K562 (cell line): ENCODE results near the gene COL23A1. TPM values are rescaled to one million over a fixed set of nuclear protein-coding genes. Genes with fewer than 3 reads are reported as not detected.

Source experiments
- ATAC-seq: fragments of 200-7000 bp; cut with Tn5 transposase; 3 replicates; pipeline ENCODE4 v1.9.1; 2020; ENCODE audit warnings: moderate library complexity
- Bru-seq: library from RNA; stranded (reverse); fragments of 400-500 nt; gene quantifications from one replicate; lab custom pipeline; 2021; lab: Mats Ljungman, UMichigan
- BruChase-seq, 2 experiments: library from RNA; stranded (reverse); fragments of 400-500 nt; gene quantifications; one replicate each; lab custom pipeline; 2021; lab: Mats Ljungman, UMichigan
- BruUV-seq: library from RNA; stranded (reverse); fragments of 400-500 nt; replicated peaks from 2 replicates; lab custom pipeline; 2021; lab: Mats Ljungman, UMichigan
- CTCF ChIA-PET: fragments of 300-600 bp; formaldehyde crosslinking; extraction: SDS; loops from one replicate; lab custom pipeline; 2021; ENCODE audit warnings: low intra/inter-chr PET ratio; lab: Yijun Ruan, JAX
- POLR2A ChIA-PET: fragments of 300-600, 350-650 bp; sonication (Branson Sonifier 250); formaldehyde crosslinking; extraction: SDS; loops from one replicate; lab custom pipeline; 2021; ENCODE audit warnings: antibody characterized with exemption, inconsistent platforms; lab: Yijun Ruan, JAX
- DNase-seq, 4 experiments: peaks; one replicate each; pipeline versions ENCODE4 v3.0.0 to v3.0.0-alpha.2; 2011 to 2018; ENCODE audit warnings: low spot score in 3 of 4, mixed read lengths in 3 of 4; ENCODE audit errors: extremely low read depth in 1 of 4
- FAIRE-seq: peaks from 2 replicates; lab custom pipeline; 2011; peaks lifted over from hg19 to GRCh38; lab: Jason Lieb, UNC
- H2AFZ ChIP-seq: 2 replicates; pipeline ENCODE4 v1.6.0; 2011; ENCODE audit warnings: low read depth, low read length, control low read depth, inconsistent platforms
- H3K27ac ChIP-seq: fragments of 200-600 bp; 3 replicates; pipeline ENCODE4 v1.8.0; 2011; ENCODE audit warnings: low read depth, mild to moderate bottlenecking, control low read depth, inconsistent platforms, low read length, moderate library complexity, mixed read lengths; ENCODE audit errors: extremely low read depth
- H3K27me3 ChIP-seq, 2 experiments: fragments of 300-600 bp in 1 of 2; 2 replicates in 1 of 2; 3 replicates in 1 of 2; pipeline versions ENCODE4 v1.6.0 to v1.8.0; 2011; ENCODE audit warnings: inconsistent platforms in 2 of 2, low read length in 2 of 2, mild to moderate bottlenecking in 1 of 2, mixed read lengths in 1 of 2, moderate library complexity in 1 of 2; ENCODE audit not compliant: control insufficient read depth in 2 of 2, insufficient read depth in 2 of 2
- H3K36me3 ChIP-seq: fragments of 300-600 bp; 3 replicates; pipeline ENCODE4 v1.8.0; 2011; ENCODE audit warnings: mild to moderate bottlenecking, low read length, inconsistent platforms; ENCODE audit not compliant: control insufficient read depth, insufficient read depth
- H3K4me1 ChIP-seq, 2 experiments: fragments of 200-600 bp in 1 of 2; replicated peaks in 1 of 2; 2 replicates in 1 of 2; 3 replicates in 1 of 2; pipeline versions ENCODE4 v1.5.1 to v1.8.0; 2011; ENCODE audit warnings: inconsistent platforms in 2 of 2, low read length in 2 of 2, mild to moderate bottlenecking in 1 of 2, mixed read lengths in 1 of 2, moderate library complexity in 1 of 2; ENCODE audit not compliant: control insufficient read depth in 2 of 2, insufficient read depth in 2 of 2
- H3K4me2 ChIP-seq: 2 replicates; pipeline ENCODE4 v1.6.1; 2011; ENCODE audit warnings: low read length, control low read depth, inconsistent platforms, mixed read lengths; ENCODE audit not compliant: insufficient read depth
- H3K4me3 ChIP-seq: fragments of 200-600 bp; sonication (generic), shearing (Covaris generic); 2 replicates; pipeline ENCODE4 v1.5.1; 2016; ENCODE audit warnings: control low read depth, inconsistent platforms
- H3K79me2 ChIP-seq: fragments of 200-600 bp; 3 replicates; pipeline ENCODE4 v1.8.0; 2011; ENCODE audit warnings: low read length, inconsistent platforms; ENCODE audit not compliant: control insufficient read depth, insufficient read depth
- H3K9ac ChIP-seq, 2 experiments: 2 replicates each; pipeline versions ENCODE4 v1.6.0 to v1.6.1; 2011; ENCODE audit warnings: low read depth in 2 of 2, low read length in 2 of 2, control low read depth in 1 of 2, inconsistent platforms in 1 of 2, mild to moderate bottlenecking in 1 of 2, mixed read lengths in 1 of 2; ENCODE audit not compliant: insufficient read depth in 1 of 2
- H3K9me1 ChIP-seq: one replicate; pipeline ENCODE4 v1.6.0; 2011; ENCODE audit warnings: inconsistent platforms, mild to moderate bottlenecking, low read length, moderate library complexity; ENCODE audit not compliant: control insufficient read depth, insufficient read depth
- H3K9me3 ChIP-seq: replicated peaks from 2 replicates; pipeline ENCODE4 v1.5.1; 2011; ENCODE audit warnings: low read depth, low read length, inconsistent platforms; ENCODE audit not compliant: control insufficient read depth, insufficient read depth
- H4K20me1 ChIP-seq: replicated peaks from 2 replicates; pipeline ENCODE4 v1.6.1; 2011; ENCODE audit warnings: low read length, inconsistent platforms, mixed read lengths; ENCODE audit not compliant: control insufficient read depth, insufficient read depth
- ARID1B ChIP-seq: fragments of 450-650 bp; IDR thresholded peaks from 2 replicates; pipeline ENCODE4 v1.6.1; 2016; ENCODE audit warnings: antibody characterized with exemption, mild to moderate bottlenecking, inconsistent platforms
- CBFA2T3 ChIP-seq: fragments of 450-650 bp; IDR thresholded peaks from 2 replicates; pipeline ENCODE4 v1.6.1; 2017
- CCNT2 ChIP-seq: IDR thresholded peaks from 2 replicates; pipeline ENCODE4 v1.6.1; 2011; ENCODE audit warnings: borderline replicate concordance, low read depth, mild to moderate bottlenecking, moderate library complexity, mixed read lengths, low read length; ENCODE audit not compliant: insufficient read length; ENCODE audit errors: extremely low read depth
- HDGF ChIP-seq: fragments of 450-650 bp; IDR thresholded peaks from 2 replicates; pipeline ENCODE4 v1.6.1; 2016
- HNRNPH1 ChIP-seq: fragments of 200-400 bp; formaldehyde crosslinking; optimal IDR thresholded peaks from 2 replicates; pipeline ENCODE3; 2017; ENCODE audit warnings: low read depth, mild to moderate bottlenecking, low read length, moderate library complexity
- MYC ChIP-seq, 2 experiments: fragments of 250-450 bp in 1 of 2; sonication (Bioruptor Pico) in 1 of 2; IDR thresholded peaks; 2 replicates each; pipeline versions ENCODE4 v1.5.1 to v1.6.1; 2012 to 2021; ENCODE audit warnings: low read depth in 2 of 2, borderline replicate concordance in 1 of 2, improper control_type of control experiment in 1 of 2, low read length in 1 of 2, mild to moderate bottlenecking in 1 of 2, moderate library complexity in 1 of 2
- NR3C1 ChIP-seq: sonication (generic); formaldehyde crosslinking; IDR thresholded peaks from 2 replicates; pipeline ENCODE4 v1.8.1; 2022; ENCODE audit warnings: missing genetic modification reagents
- PHF21A ChIP-seq: fragments of 450-650 bp; IDR thresholded peaks from 2 replicates; pipeline ENCODE4 v1.6.1; 2017; ENCODE audit warnings: low read depth, borderline replicate concordance
- TEAD2 ChIP-seq: fragments of 450-650 bp; IDR thresholded peaks from 2 replicates; pipeline ENCODE4 v1.6.1; 2016; ENCODE audit warnings: missing genetic modification characterization, control low read depth, missing compliant biosample characterization
- WGBS: fragments of 100-300 bp; shearing (Covaris generic); methylation state at CpG from one replicate; pipeline ENCODE4 v1.1.6; 2016; ENCODE audit warnings: low coverage, mixed read lengths; ENCODE audit not compliant: insufficient coverage; ENCODE audit errors: missing lambda C conversion rate; 5-methylcytosine and 5-hydroxymethylcytosine counted together
- in situ Hi-C: fragments of 300-500 bp; cut with MboI; formaldehyde crosslinking; loops from 4 replicates; pipeline ENCODE4 v1.15.0; 2018; ENCODE audit warnings: inconsistent platforms, mixed read lengths
- intact Hi-C: fragments of 100-400 bp; cut with micrococcal nuclease; formaldehyde crosslinking; loops from 2 replicates; pipeline ENCODE4 v1.14.2; 2022
- long read RNA-seq, 3 experiments: library from polyadenylated mRNA in 2 of 3; library from RNA in 1 of 3; unstranded in 2 of 3; stranded (forward) in 1 of 3; transcript quantifications; one replicate each; pipeline ENCODE4 v2.0.0, GENCODE V29; 2019 to 2022
- polyA minus RNA-seq, 3 experiments: library from RNA; depleted of rRNA, polyadenylated mRNA; stranded (reverse); fragments of >200 nt; gene quantifications; 2 replicates each; pipeline ENCODE4 v1.2.3, GENCODE V29; 2011
- polyA plus RNA-seq, 8 experiments: library from polyadenylated mRNA; depleted of rRNA in 4 of 8; stranded (reverse) in 5 of 8; unstranded in 3 of 8; fragments of >200 nt; fragmentation: Nextera tagmentation in 2 of 8; fragmentation: Illumina TruSeq in 1 of 8; extraction: Ambion mirVana in 2 of 8; extraction: Trizol in 1 of 8; gene quantifications; 2 replicates each; pipeline versions ENCODE4 v1.2.1 to v1.2.3, GENCODE V29; 2011 to 2014; ENCODE audit warnings: inconsistent platforms in 1 of 8, missing spikeins in 1 of 8
- total RNA-seq, 7 experiments: library from RNA; depleted of rRNA in 6 of 7; stranded (reverse); fragments of >200 nt in 6 of 7; fragmentation: Illumina TruSeq in 2 of 7; extraction: Trizol in 2 of 7; gene quantifications; 2 replicates each; pipeline versions ENCODE4 v1.2.1 to v1.2.3, GENCODE V29; 2011 to 2021; ENCODE audit warnings: low replicate concordance in 1 of 7
- TF ChIP-seq, protein P1 (sequence below): sonication (generic); formaldehyde crosslinking; IDR thresholded peaks from 2 replicates; pipeline ENCODE4 v1.8.0; 2022; ENCODE audit warnings: mild to moderate bottlenecking, low read depth, missing genetic modification reagents
- TF ChIP-seq, protein P2 (sequence below): fragments of 250-450 bp; sonication (Bioruptor Pico); IDR thresholded peaks from 2 replicates; pipeline ENCODE4 v1.8.0; 2021; ENCODE audit warnings: mild to moderate bottlenecking, moderate library complexity

The COL23A1 gene
- total RNA-seq (2011; cell fraction: chromatin; rRNA removed; ENCODE audit: low replicate concordance), result not detected in 2 replicates
- not detected in 2 replicates for total RNA-seq (2011; cell fraction: nucleolus; rRNA removed)
- total RNA-seq (2011; cell fraction: nucleoplasm; rRNA removed), result not detected in 2 replicates
- total RNA-seq (2014; rRNA removed) (not detected in 2 replicates), total RNA-seq (2014; rRNA removed; fragmentation: Illumina TruSeq; extraction: Trizol) (not detected in 2 replicates), total RNA-seq (2015; rRNA removed; fragmentation: Illumina TruSeq; extraction: Trizol) (not detected in 2 replicates), total RNA-seq (2021) (0.09 TPM in 1 of 2 replicates, not detected in the other), polyA plus RNA-seq (2011; rRNA removed) (not detected in 2 replicates), polyA plus RNA-seq (2014; fragmentation: Illumina TruSeq; extraction: Trizol) (not detected in 2 replicates), polyA plus RNA-seq (2014; fragmentation: Nextera tagmentation; extraction: Ambion mirVana) (not detected), polyA plus RNA-seq (2014; rRNA removed) (0.09 TPM in 1 of 2 replicates, not detected in the other), polyA minus RNA-seq (2011; rRNA and poly(A)+ RNA removed) (not detected in 2 replicates), Bru-seq, nascent RNA (percentile 18 among the genes with signal in this experiment), BruChase-seq, experiment 1, labeled RNA remaining after a 2-hour chase (percentile 14 among the genes with signal in this experiment), BruChase-seq, experiment 2, labeled RNA remaining after a 6-hour chase (percentile 15 among the genes with signal in this experiment)
- polyA plus RNA-seq (2011; cell fraction: cytosol; rRNA removed), result not detected in 2 replicates
- polyA plus RNA-seq (2011; cell fraction: nucleus; rRNA removed), result 0.04 and 0.08 TPM in 2 replicates
- 0.08 and 0.18 TPM in 2 replicates for polyA plus RNA-seq (2012)
- not detected in 2 replicates for polyA minus RNA-seq (2011; cell fraction: cytosol; rRNA and poly(A)+ RNA removed)
- 0.13 TPM in 1 of 2 replicates, not detected in the other for polyA minus RNA-seq (2011; cell fraction: nucleus; rRNA and poly(A)+ RNA removed)
- long read RNA-seq, experiment 1, result 0 reads
- long read RNA-seq, experiment 2, result 0 reads
- long read RNA-seq, experiment 3, result 0 reads

DNA sequence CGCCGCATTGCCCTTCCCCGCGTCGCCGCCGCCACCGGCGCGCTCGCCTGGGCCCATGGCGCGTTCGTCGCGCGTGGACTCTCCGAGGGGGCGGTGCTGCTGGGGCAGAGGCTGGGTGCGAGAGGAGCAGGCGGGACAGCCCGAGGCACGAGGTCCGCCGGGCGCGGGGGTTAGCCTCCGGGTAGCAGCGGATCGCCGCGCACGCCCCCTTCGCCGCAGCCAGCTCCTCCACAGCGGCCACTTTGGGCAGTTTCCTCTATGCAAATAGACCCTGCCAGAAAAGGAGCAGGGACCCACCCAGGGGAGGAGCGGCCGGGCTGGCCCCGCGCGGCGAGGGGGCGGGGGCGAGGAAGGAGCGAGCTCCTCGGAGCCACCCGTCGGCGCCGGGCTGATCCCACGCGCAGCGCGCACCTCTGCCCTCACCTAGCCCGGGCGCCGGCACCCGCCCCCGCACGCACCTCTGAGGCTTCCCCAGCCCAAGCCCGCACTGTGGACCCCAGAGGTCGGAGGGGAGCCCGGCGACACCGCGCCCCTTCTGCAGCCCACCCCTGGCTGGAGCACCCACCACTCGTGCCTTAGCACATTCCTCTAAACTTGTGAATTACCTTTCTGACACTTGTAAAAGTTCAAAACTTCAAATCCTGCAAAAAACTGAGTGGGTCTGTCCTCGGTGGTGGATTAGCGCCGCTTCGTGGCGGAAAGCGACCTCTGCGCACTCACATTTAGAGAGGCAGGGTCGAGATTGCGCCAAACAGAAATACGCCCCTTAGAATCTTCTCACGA, at the start of gene COL23A1:
Gene COL23A1, minus strand, starts transcription at position 253 of the 783 bp plus-strand sequence.
- BruUV-seq, result no TSS peak
- TF ChIP-seq TEAD2 (tag) (no peak), HNRNPH1 (no peak), CCNT2 (peak; percentile 32), ARID1B (no peak), MYC (IDR thresholded peaks at IDR 0.05; ENCODE audit: low read depth, low read length) (no peak), MYC (CRISPR knock-in tag; IDR thresholded peaks at IDR 0.05; ENCODE audit: borderline replicate concordance, low read depth) (no peak), PHF21A (no peak), HDGF (no peak), CBFA2T3 (no peak), NR3C1 (CRISPR knock-in tag) (no peak)
- TF ChIP-seq, protein P1, sequence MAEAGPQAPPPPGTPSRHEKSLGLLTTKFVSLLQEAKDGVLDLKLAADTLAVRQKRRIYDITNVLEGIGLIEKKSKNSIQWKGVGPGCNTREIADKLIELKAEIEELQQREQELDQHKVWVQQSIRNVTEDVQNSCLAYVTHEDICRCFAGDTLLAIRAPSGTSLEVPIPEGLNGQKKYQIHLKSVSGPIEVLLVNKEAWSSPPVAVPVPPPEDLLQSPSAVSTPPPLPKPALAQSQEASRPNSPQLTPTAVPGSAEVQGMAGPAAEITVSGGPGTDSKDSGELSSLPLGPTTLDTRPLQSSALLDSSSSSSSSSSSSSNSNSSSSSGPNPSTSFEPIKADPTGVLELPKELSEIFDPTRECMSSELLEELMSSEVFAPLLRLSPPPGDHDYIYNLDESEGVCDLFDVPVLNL, result no peak
- TF ChIP-seq, protein P2, sequence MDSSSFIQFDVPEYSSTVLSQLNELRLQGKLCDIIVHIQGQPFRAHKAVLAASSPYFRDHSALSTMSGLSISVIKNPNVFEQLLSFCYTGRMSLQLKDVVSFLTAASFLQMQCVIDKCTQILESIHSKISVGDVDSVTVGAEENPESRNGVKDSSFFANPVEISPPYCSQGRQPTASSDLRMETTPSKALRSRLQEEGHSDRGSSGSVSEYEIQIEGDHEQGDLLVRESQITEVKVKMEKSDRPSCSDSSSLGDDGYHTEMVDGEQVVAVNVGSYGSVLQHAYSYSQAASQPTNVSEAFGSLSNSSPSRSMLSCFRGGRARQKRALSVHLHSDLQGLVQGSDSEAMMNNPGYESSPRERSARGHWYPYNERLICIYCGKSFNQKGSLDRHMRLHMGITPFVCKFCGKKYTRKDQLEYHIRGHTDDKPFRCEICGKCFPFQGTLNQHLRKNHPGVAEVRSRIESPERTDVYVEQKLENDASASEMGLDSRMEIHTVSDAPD (CRISPR knock-in tag), result no peak

More for the DNA sequence above, at the start of gene COL23A1:
- peak within 1 kb of the TSS; percentile 67 for H3K4me2 ChIP-seq
- no peaks in the 10 kb centered on the region for H3K79me2 ChIP-seq
- WGBS, result 3% methylated on average over 34 of the region's 78 CpGs
- H3K27ac ChIP-seq, result no peak within 1 kb of the TSS
- peak within 1 kb of the TSS; percentile 33 for H3K4me3 ChIP-seq
- H3K9ac ChIP-seq, result peak within 1 kb of the TSS in 1 of 2 experiments; percentile 55; a peak in 1 of 4 replicates
- FAIRE-seq (peak; percentile 79), ATAC-seq (peak; percentile 89), DNase-seq (peak; percentile 66 to 74 (median 70))
- H3K9me1 ChIP-seq, result no peaks in the 10 kb centered on the region
- H4K20me1 ChIP-seq, result no peaks in the 10 kb centered on the region; the same call in 1 of the 2 replicates
- no peaks in the 10 kb centered on the region for H3K36me3 ChIP-seq
- H3K9me3 ChIP-seq, result no peaks in the 10 kb centered on the region
- intact Hi-C loops, result loop anchor here (1.0 to 2.0 kb wide), 3 partner anchors 130 to 310 kb away; no protein-coding TSS in a partner anchor
- H2AFZ ChIP-seq, result peak within 1 kb of the TSS; percentile 56; the same call in 1 of the 2 replicates
- in situ Hi-C loops, result loop anchor here (5.0 kb wide), 1 partner anchor 308 kb away; no protein-coding TSS in a partner anchor
- H3K4me1 ChIP-seq, result peaks cover 0 to 16% of the 10 kb centered on the region in 2 experiments; a peak in 3 of 5 replicates
- H3K27me3 ChIP-seq, result peaks cover 24 to 41% of the 10 kb centered on the region in 2 experiments
- ChIA-PET POLR2A (interaction anchor here (0.6 to 0.9 kb wide), 3 partner anchors 129 to 385 kb away, joined by 3 to 4 read pairs (median 4); no protein-coding TSS in a partner anchor), CTCF (interaction anchor here (0.7 to 3.0 kb wide), 5 partner anchors 173 to 514 kb away, joined by 3 to 35 read pairs (median 3); no protein-coding TSS in a partner anchor)
